ENCODE results near the gene COBL. TPM values are rescaled to one million over a fixed set of nuclear protein-coding genes. Genes with fewer than 3 reads are reported as not detected.

COBL gene
- total and polyA plus RNA-seq, 2 of the 8 experiments (the other 6 are each of a cell fraction or from before 2014, with no cell fraction given), result 13.8 to 40.4 TPM

- H2AFZ ChIP-seq (ENCODE audit: low read length), result no peak overlapping the region
- H4K20me1 ChIP-seq (replicated peaks in 1 of 2; ENCODE audit: control insufficient read depth in 1 of 2, insufficient read depth in 2 of 2, low read length in 2 of 2), result no peaks in the 10 kb centered on the region
- no peak overlapping the region for H2BK20ac ChIP-seq (ENCODE audit: low read length)
- no peak overlapping the region for H3K18ac ChIP-seq (ENCODE audit: extremely low read depth, low read length)
- CTCF ChIA-PET (ENCODE audit: partially characterized antibody), result interaction anchor here (1.3 to 3.6 kb wide), 7 partner anchors 9 to 119 kb away, joined by 3 to 24 read pairs (median 7); no protein-coding TSS in a partner anchor
- no peak overlapping the region for H3K56ac ChIP-seq (replicated peaks; ENCODE audit: insufficient read length, low read depth, low read length)
- H2BK12ac ChIP-seq (ENCODE audit: low read depth, low read length), result no peak overlapping the region
- no peak overlapping the region for H3K27ac ChIP-seq (ENCODE audit: low read depth, low read length)
- no peaks in the 10 kb centered on the region for H3K9me3 ChIP-seq (ENCODE audit: insufficient read depth in 2 of 2, low read depth in 1 of 2, low read length in 1 of 2)
- POLR2A ChIA-PET (ENCODE audit: partially characterized antibody), result interaction anchor here (1.1 to 10.2 kb wide), 3 partner anchors 11 to 89 kb away, joined by 3 to 98 read pairs (median 3); no protein-coding TSS in a partner anchor
- H3K27me3 ChIP-seq (replicated peaks in 1 of 4; ENCODE audit: control insufficient read depth in 3 of 4, extremely low read depth in 1 of 4, insufficient read depth in 3 of 4, low read length in 3 of 4), result no peaks in the 10 kb centered on the region
- FAIRE-seq, result peak; percentile 28
- no peaks in the 10 kb centered on the region for H3K36me3 ChIP-seq (ENCODE audit: control insufficient read depth in 2 of 4, insufficient read depth in 4 of 4, low read length in 3 of 4)
- H3K14ac ChIP-seq (ENCODE audit: insufficient read length), result no peak overlapping the region
- H4K91ac ChIP-seq (replicated peaks; ENCODE audit: insufficient read length, low read length), result no peak overlapping the region
- no peaks in the 10 kb centered on the region for H3K4me1 ChIP-seq (replicated peaks in 1 of 4; ENCODE audit: control insufficient read depth in 3 of 4, insufficient read depth in 4 of 4, low read length in 3 of 4)
- no peak overlapping the region for H2BK120ac ChIP-seq (replicated peaks; ENCODE audit: low read depth, low read length)
- no peak overlapping the region for H3K4ac ChIP-seq (replicated peaks; ENCODE audit: insufficient read length, low read depth, low read length)
- H3K4me2 ChIP-seq (ENCODE audit: insufficient read depth in 1 of 2, low read depth in 2 of 2, low read length in 2 of 2), result no peak overlapping the region
- H2BK5ac ChIP-seq (ENCODE audit: low read depth, low read length), result no peak overlapping the region
- no peaks in the 10 kb centered on the region for H3K79me1 ChIP-seq (ENCODE audit: low read depth, low read length)
- no peak overlapping the region for H2AK5ac ChIP-seq (ENCODE audit: low read depth, low read length)
- TF ChIP-seq SRF (IDR thresholded peaks at IDR 0.05; ENCODE audit: low read depth, low read length), result no peak
- TF ChIP-seq ASH2L (IDR thresholded peaks at IDR 0.05; ENCODE audit: low read length), result no peak
- no peak for TF ChIP-seq EP300 (IDR thresholded peaks at IDR 0.05; ENCODE audit: borderline replicate concordance in 1 of 2, low read depth in 2 of 2, low read length in 2 of 2)
- DNase-seq (ENCODE audit: low read depth in 1 of 2, low spot score in 2 of 2), result no peak
- H3K23me2 ChIP-seq (ENCODE audit: low read depth, low read length), result no peaks in the 10 kb centered on the region
- H3K9ac ChIP-seq (replicated peaks in 1 of 4; ENCODE audit: extremely low read depth in 1 of 4, low read depth in 3 of 4, low read length in 3 of 4), result no peak overlapping the region
- 89% methylated on average over 6 of the region's 6 CpGs; no CpG with 5 or more reads in 1 of the 2 experiments for WGBS, 2 experiments (ENCODE audit: extremely low coverage in 1 of 2, insufficient coverage in 1 of 2, insufficient read length in 1 of 2, insufficient replicate concordance in 2 of 2, low coverage in 1 of 2, low lambda C conversion rate in 2 of 2, missing lambda C conversion rate in 1 of 2)
- H3K79me2 ChIP-seq (ENCODE audit: control insufficient read depth in 1 of 2, insufficient read depth in 2 of 2, low read length in 2 of 2), result no peaks in the 10 kb centered on the region
- no peak overlapping the region for H4K8ac ChIP-seq (ENCODE audit: extremely low read depth, insufficient read depth, low read length)
- H4K5ac ChIP-seq (ENCODE audit: insufficient read length, low read depth, low read length), result no peak overlapping the region
- no peak overlapping the region for H3K23ac ChIP-seq (ENCODE audit: insufficient read length)
- H3K4me3 ChIP-seq (ENCODE audit: extremely low read depth in 1 of 4, insufficient read depth in 2 of 4, low read depth in 3 of 4, low read length in 4 of 4), result no peak overlapping the region
- H2BK15ac ChIP-seq (ENCODE audit: low read length), result no peak overlapping the region
Observed at GRCh38 chr7:51344406-51345138, 28.0 kb upstream of the COBL start.
